Nephron progenitor cell (in vitro differentiated cells): ENCODE measurements around the gene LAD1.
A peak's percentile ranks its signal among the peaks of the same experiment; 100 is the strongest.

Experiments
- DNase-seq: peaks from one replicate; pipeline ENCODE4 v3.0.0; 2021
- H3K27ac Mint-ChIP-seq: 2 replicates; pipeline ENCODE4 v1.8.0; 2021; ENCODE audit warnings: mild to moderate bottlenecking, moderate library complexity, mixed read lengths
- H3K27me3 Mint-ChIP-seq: 2 replicates; pipeline ENCODE4 v1.8.0; 2021; ENCODE audit warnings: mild to moderate bottlenecking, low read depth, mixed read lengths; ENCODE audit not compliant: poor library complexity
- H3K36me3 Mint-ChIP-seq: 2 replicates; pipeline ENCODE4 v1.8.0; 2021; ENCODE audit warnings: low read depth, mixed read lengths
- H3K4me1 Mint-ChIP-seq: 2 replicates; pipeline ENCODE4 v1.8.0; 2021; ENCODE audit warnings: mixed read lengths
- H3K4me3 Mint-ChIP-seq: 2 replicates; pipeline ENCODE4 v1.8.0; 2021; ENCODE audit warnings: mild to moderate bottlenecking, moderate library complexity, mixed read lengths
- H3K9me3 Mint-ChIP-seq: 2 replicates; pipeline ENCODE4 v1.8.0; 2021; ENCODE audit warnings: mild to moderate bottlenecking, moderate library complexity, mixed read lengths
- CTCF ChIP-seq: fragments of 200-600 bp; sonication (generic); IDR thresholded peaks from 2 replicates; pipeline ENCODE4 v1.5.0; 2021; ENCODE audit warnings: antibody characterized with exemption

Gene LAD1

GRCh38 chr1:201378804-201379203, 20.3 kb downstream of the LAD1 start:
- Mint-ChIP-seq H3K27me3 (peaks cover 18% of the 10 kb centered on the region), H3K27ac (peak overlapping the region; percentile 60), H3K4me1 (peaks cover 63% of the 10 kb centered on the region), H3K36me3 (no peaks in the 10 kb centered on the region), H3K4me3 (no peak overlapping the region), H3K9me3 (no peaks in the 10 kb centered on the region)
- no peak for DNase-seq
- TF ChIP-seq CTCF = no peak

- Mint-ChIP-seq H3K4me3 (peak within 1 kb of the TSS; percentile 32), H3K9me3 (no peaks in the 10 kb centered on the region), H3K36me3 (no peaks in the 10 kb centered on the region), H3K27ac (peak within 1 kb of the TSS; percentile 79), H3K4me1 (peaks cover 61% of the 10 kb centered on the region), H3K27me3 (peaks cover 21% of the 10 kb centered on the region)
- no peak for TF ChIP-seq CTCF
- DNase-seq = no peak
Observed at GRCh38 chr1:201377611-201378092, 21.5 kb downstream of the LAD1 start, which contains the start of gene TNNT2. TNNT2 (minus strand) TSS chr1:201377680; CDS start chr1:201373254, 4,426 bp downstream.

- no peaks in the 10 kb centered on the region for H3K9me3 Mint-ChIP-seq
- peak; percentile 61 for TF ChIP-seq CTCF
- H3K27ac Mint-ChIP-seq = peak overlapping the region; percentile 79
- H3K36me3 Mint-ChIP-seq = no peaks in the 10 kb centered on the region
- peak overlapping the region; percentile 32 for H3K4me3 Mint-ChIP-seq
- H3K4me1 Mint-ChIP-seq = peaks cover 62% of the 10 kb centered on the region
- peaks cover 13% of the 10 kb centered on the region for H3K27me3 Mint-ChIP-seq
- peak; percentile 71 for DNase-seq
Observed at GRCh38 chr1:201376464-201377374, 22.4 kb downstream of the LAD1 start.

- peaks cover 57% of the 10 kb centered on the region for H3K4me1 Mint-ChIP-seq
- no peak for TF ChIP-seq CTCF
- H3K27ac Mint-ChIP-seq = peak overlapping the region; percentile 79
- peaks cover 9% of the 10 kb centered on the region for H3K27me3 Mint-ChIP-seq
- DNase-seq = no peak
- H3K36me3 Mint-ChIP-seq = no peaks in the 10 kb centered on the region
- no peak overlapping the region for H3K4me3 Mint-ChIP-seq
- no peaks in the 10 kb centered on the region for H3K9me3 Mint-ChIP-seq
Observed at GRCh38 chr1:201376107-201376463, 23.0 kb downstream of the LAD1 start.

- Mint-ChIP-seq H3K27ac (no peak overlapping the region), H3K4me1 (peaks cover 60% of the 10 kb centered on the region), H3K4me3 (no peak overlapping the region), H3K9me3 (no peaks in the 10 kb centered on the region), H3K36me3 (no peaks in the 10 kb centered on the region), H3K27me3 (peaks cover 6% of the 10 kb centered on the region)
- TF ChIP-seq CTCF = no peak
- DNase-seq = no peak
Observed at GRCh38 chr1:201375169-201375568, 24.0 kb downstream of the LAD1 start.

GRCh38 chr1:201374364-201374763, 24.8 kb downstream of the LAD1 start:
- H3K9me3 Mint-ChIP-seq = no peaks in the 10 kb centered on the region
- no peaks in the 10 kb centered on the region for H3K36me3 Mint-ChIP-seq
- H3K4me3 Mint-ChIP-seq = no peak overlapping the region
- H3K27me3 Mint-ChIP-seq = peaks cover 9% of the 10 kb centered on the region
- H3K4me1 Mint-ChIP-seq = peaks cover 68% of the 10 kb centered on the region
- no peak for DNase-seq
- no peak for TF ChIP-seq CTCF
- no peak overlapping the region for H3K27ac Mint-ChIP-seq
